ENCODE results near the gene PRKCA. TPM values are rescaled to one million over a fixed set of nuclear protein-coding genes. Genes with fewer than 3 reads are reported as not detected.
A peak's percentile ranks its signal among the peaks of the same experiment; 100 is the strongest.

Gene PRKCA
- total and polyA plus RNA-seq, 2 experiments from 2014 or later = 6.4 to 35.4 TPM

DNA sequence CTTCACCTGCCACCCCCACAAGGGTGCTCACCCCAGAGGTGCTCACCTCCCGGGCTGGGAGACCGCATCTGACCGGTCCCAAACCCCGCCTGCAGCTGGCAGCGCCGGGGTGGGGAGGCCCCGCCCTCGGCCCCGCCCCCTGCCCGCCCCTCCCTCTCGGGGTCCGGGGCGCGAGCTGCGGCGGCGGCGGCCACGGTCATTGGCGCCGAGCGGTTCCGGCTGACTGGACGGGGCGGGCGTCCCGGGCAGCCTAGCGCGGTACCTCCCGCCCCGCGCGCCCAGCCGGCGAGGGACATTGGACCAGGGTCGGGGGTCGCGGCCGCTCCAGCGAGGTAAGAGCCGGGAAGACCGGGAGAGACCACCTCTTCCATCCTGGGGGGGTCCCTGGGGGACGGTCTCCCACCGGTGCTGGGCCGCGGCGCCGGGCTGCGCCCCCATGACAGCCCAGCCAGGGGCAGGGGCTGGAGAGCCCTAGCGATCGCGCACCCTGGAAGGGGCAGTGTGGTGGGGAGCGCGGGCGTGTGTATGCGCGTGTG, 532.6 kb downstream of the PRKCA start, which contains the start of gene CACNG5:
Gene CACNG5, plus strand, starts transcription at position 199 of the 536 bp plus-strand sequence. CDS start 42,216 bp downstream, outside the sequence.
- peak within 1 kb of the TSS; percentile 71 for H3K4me3 ChIP-seq
- H3K36me3 Mint-ChIP-seq (ENCODE audit: low read depth) = no peaks in the 10 kb centered on the region
- H3K9me2 ChIP-seq (ENCODE audit: insufficient read depth) = no peaks in the 10 kb centered on the region
- 0 out of 2 replicates have a peak, but pooled peaks cover 10% of the 10 kb centered on the region for H3K27me3 ChIP-seq (ENCODE audit: insufficient read depth)
- H3K4me3 Mint-ChIP-seq = peak within 1 kb of the TSS; percentile 66
- peak within 1 kb of the TSS; percentile 82 for H3K4me2 ChIP-seq
- H3K27me3 Mint-ChIP-seq (ENCODE audit: insufficient read depth, low read depth, poor library complexity) = peaks cover 21% of the 10 kb centered on the region
- H3K4me1 Mint-ChIP-seq = peaks cover 13% of the 10 kb centered on the region
- H3K27ac ChIP-seq (ENCODE audit: low read depth) = no peak within 1 kb of the TSS
- no peaks in the 10 kb centered on the region; the same call in 2 of the 3 replicates for H3K9me3 Mint-ChIP-seq
- peak within 1 kb of the TSS; percentile 84 for H2AFZ ChIP-seq
- peaks cover 8% of the 10 kb centered on the region; the same call in 1 of the 2 replicates for H3K4me1 ChIP-seq (ENCODE audit: insufficient read depth)
- DNase-seq (ENCODE audit: low spot score) (peak; percentile 72), ATAC-seq (peak; percentile 90)
- H3K36me3 ChIP-seq (ENCODE audit: insufficient read depth) = no peaks in the 10 kb centered on the region
- no peaks in the 10 kb centered on the region for H3K79me2 ChIP-seq (replicated peaks; ENCODE audit: insufficient read depth)
- H3F3A ChIP-seq (replicated peaks; ENCODE audit: low read depth) = peaks cover 1% of the 10 kb centered on the region; the same call in 1 of the 2 replicates
- H4K20me1 ChIP-seq (replicated peaks; ENCODE audit: insufficient read depth) = no peaks in the 10 kb centered on the region
- no peak within 1 kb of the TSS for H3K27ac Mint-ChIP-seq
- peak; percentile 34; the same call in 1 of the 2 replicates for TF ChIP-seq POLR2AphosphoS5 (IDR thresholded peaks at IDR 0.05; ENCODE audit: low read depth)
- no peak for TF ChIP-seq ZNF331 (CRISPR knock-in tag; IDR thresholded peaks at IDR 0.05; ENCODE audit: low read depth)
- no peak for TF ChIP-seq NANOG (IDR thresholded peaks at IDR 0.05; ENCODE audit: borderline replicate concordance)

DNA sequence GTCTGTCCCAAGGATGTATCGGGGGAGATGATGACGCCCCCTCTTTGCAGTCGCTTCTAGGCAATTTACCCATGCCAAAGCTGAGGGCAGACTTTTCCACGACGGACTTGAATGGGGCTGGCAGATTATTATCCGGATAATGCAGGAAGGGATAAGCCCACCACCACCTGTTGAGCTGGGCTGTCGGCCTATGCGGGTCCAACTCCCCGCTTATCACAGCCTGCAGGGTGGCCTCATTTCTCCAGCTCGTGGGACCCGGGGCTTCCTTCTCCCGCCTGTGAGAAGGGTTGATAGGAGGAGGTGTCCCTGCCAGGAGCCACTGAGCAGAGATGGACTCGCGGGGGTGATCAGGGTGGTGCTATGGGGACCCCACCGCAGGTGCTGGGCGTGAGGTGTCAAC, 533.1 kb downstream of the PRKCA start:
- no peaks in the 10 kb centered on the region for H3K9me2 ChIP-seq (ENCODE audit: insufficient read depth)
- H3K4me2 ChIP-seq = peak overlapping the region; percentile 82
- H3K79me2 ChIP-seq (replicated peaks; ENCODE audit: insufficient read depth) = no peaks in the 10 kb centered on the region
- peaks cover 17% of the 10 kb centered on the region for H3K27me3 Mint-ChIP-seq (ENCODE audit: insufficient read depth, low read depth, poor library complexity)
- peaks cover 3% of the 10 kb centered on the region; the same call in 1 of the 2 replicates for H3K4me1 ChIP-seq (ENCODE audit: insufficient read depth)
- no peaks in the 10 kb centered on the region for H3K36me3 Mint-ChIP-seq (ENCODE audit: low read depth)
- H4K20me1 ChIP-seq (replicated peaks; ENCODE audit: insufficient read depth) = no peaks in the 10 kb centered on the region
- H3F3A ChIP-seq (replicated peaks; ENCODE audit: low read depth) = no peaks in the 10 kb centered on the region
- no peak overlapping the region for H3K27ac Mint-ChIP-seq
- H3K27me3 ChIP-seq (ENCODE audit: insufficient read depth) = 0 out of 2 replicates have a peak, but pooled peaks cover 10% of the 10 kb centered on the region
- peak; percentile 30 for ATAC-seq
- H3K4me3 Mint-ChIP-seq = peak overlapping the region; percentile 47
- H3K36me3 ChIP-seq (ENCODE audit: insufficient read depth) = no peaks in the 10 kb centered on the region
- peak overlapping the region; percentile 71 for H3K4me3 ChIP-seq
- DNase-seq (ENCODE audit: low spot score) = peak; percentile 13
- H3K9me3 Mint-ChIP-seq = no peaks in the 10 kb centered on the region; the same call in 2 of the 3 replicates
- H2AFZ ChIP-seq = peak overlapping the region; percentile 84
- peaks cover 9% of the 10 kb centered on the region for H3K4me1 Mint-ChIP-seq
- no peak overlapping the region for H3K27ac ChIP-seq (ENCODE audit: low read depth)
- TF ChIP-seq, protein P1, sequence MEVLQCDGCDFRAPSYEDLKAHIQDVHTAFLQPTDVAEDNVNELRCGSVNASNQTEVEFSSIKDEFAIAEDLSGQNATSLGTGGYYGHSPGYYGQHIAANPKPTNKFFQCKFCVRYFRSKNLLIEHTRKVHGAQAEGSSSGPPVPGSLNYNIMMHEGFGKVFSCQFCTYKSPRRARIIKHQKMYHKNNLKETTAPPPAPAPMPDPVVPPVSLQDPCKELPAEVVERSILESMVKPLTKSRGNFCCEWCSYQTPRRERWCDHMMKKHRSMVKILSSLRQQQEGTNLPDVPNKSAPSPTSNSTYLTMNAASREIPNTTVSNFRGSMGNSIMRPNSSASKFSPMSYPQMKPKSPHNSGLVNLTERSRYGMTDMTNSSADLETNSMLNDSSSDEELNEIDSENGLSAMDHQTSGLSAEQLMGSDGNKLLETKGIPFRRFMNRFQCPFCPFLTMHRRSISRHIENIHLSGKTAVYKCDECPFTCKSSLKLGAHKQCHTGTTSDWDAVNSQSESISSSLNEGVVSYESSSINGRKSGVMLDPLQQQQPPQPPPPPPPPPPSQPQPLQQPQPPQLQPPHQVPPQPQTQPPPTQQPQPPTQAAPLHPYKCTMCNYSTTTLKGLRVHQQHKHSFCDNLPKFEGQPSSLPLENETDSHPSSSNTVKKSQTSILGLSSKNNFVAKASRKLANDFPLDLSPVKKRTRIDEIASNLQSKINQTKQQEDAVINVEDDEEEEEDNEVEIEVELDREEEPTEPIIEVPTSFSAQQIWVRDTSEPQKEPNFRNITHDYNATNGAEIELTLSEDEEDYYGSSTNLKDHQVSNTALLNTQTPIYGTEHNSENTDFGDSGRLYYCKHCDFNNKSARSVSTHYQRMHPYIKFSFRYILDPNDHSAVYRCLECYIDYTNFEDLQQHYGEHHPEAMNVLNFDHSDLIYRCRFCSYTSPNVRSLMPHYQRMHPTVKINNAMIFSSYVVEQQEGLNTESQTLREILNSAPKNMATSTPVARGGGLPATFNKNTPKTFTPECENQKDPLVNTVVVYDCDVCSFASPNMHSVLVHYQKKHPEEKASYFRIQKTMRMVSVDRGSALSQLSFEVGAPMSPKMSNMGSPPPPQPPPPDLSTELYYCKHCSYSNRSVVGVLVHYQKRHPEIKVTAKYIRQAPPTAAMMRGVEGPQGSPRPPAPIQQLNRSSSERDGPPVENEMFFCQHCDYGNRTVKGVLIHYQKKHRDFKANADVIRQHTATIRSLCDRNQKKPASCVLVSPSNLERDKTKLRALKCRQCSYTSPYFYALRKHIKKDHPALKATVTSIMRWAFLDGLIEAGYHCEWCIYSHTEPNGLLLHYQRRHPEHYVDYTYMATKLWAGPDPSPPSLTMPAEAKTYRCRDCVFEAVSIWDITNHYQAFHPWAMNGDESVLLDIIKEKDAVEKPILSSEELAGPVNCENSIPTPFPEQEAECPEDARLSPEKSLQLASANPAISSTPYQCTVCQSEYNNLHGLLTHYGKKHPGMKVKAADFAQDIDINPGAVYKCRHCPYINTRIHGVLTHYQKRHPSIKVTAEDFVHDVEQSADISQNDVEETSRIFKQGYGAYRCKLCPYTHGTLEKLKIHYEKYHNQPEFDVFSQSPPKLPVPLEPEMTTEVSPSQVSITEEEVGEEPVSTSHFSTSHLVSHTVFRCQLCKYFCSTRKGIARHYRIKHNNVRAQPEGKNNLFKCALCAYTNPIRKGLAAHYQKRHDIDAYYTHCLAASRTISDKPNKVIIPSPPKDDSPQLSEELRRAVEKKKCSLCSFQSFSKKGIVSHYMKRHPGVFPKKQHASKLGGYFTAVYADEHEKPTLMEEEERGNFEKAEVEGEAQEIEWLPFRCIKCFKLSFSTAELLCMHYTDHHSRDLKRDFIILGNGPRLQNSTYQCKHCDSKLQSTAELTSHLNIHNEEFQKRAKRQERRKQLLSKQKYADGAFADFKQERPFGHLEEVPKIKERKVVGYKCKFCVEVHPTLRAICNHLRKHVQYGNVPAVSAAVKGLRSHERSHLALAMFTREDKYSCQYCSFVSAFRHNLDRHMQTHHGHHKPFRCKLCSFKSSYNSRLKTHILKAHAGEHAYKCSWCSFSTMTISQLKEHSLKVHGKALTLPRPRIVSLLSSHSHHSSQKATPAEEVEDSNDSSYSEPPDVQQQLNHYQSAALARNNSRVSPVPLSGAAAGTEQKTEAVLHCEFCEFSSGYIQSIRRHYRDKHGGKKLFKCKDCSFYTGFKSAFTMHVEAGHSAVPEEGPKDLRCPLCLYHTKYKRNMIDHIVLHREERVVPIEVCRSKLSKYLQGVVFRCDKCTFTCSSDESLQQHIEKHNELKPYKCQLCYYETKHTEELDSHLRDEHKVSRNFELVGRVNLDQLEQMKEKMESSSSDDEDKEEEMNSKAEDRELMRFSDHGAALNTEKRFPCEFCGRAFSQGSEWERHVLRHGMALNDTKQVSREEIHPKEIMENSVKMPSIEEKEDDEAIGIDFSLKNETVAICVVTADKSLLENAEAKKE (CRISPR knock-in tag; IDR thresholded peaks at IDR 0.05) = no peak
- no peak for TF ChIP-seq POLR2AphosphoS5 (IDR thresholded peaks at IDR 0.05; ENCODE audit: low read depth)
- TF ChIP-seq REST (IDR thresholded peaks at IDR 0.05; ENCODE audit: unreplicated experiment) = no peak
- no peak for TF ChIP-seq CTCF (conservative IDR thresholded peaks at IDR 0.05; ENCODE audit: low read depth in 2 of 2)
- TF ChIP-seq NANOG (IDR thresholded peaks at IDR 0.05; ENCODE audit: borderline replicate concordance) = no peak
- TF ChIP-seq JUNB (IDR thresholded peaks at IDR 0.05; ENCODE audit: unreplicated experiment) = no peak
